ENCODE measurements around the gene FAM13A. TPM values are rescaled to one million over a fixed set of nuclear protein-coding genes. Genes with fewer than 3 reads are reported as not detected.

The FAM13A gene
- total and polyA plus RNA-seq, 9 of the 15 experiments (the other 6 are each of a cell fraction or from before 2014, with no cell fraction given) = 11.3 to 23.3 (median 14.7) TPM

GRCh38 chr4:88998891-88999290 lies 58.1 kb downstream of the FAM13A start (continued):
- TF ChIP-seq HDAC8 (tag; IDR thresholded peaks at IDR 0.05) (no peak), NBN (IDR thresholded peaks at IDR 0.05; ENCODE audit: low read depth) (no peak), ZNF184 (CRISPR knock-in tag; IDR thresholded peaks at IDR 0.05) (no peak), GTF2E2 (tag; IDR thresholded peaks at IDR 0.05) (no peak), SMAD1 (IDR thresholded peaks at IDR 0.05; ENCODE audit: low read depth, low read length, partially characterized antibody) (no peak), ZBTB2 (IDR thresholded peaks at IDR 0.05) (no peak), PHB2 (IDR thresholded peaks at IDR 0.05; ENCODE audit: low read depth) (no peak), RNF219 (CRISPR knock-in tag; IDR thresholded peaks at IDR 0.05) (no peak)

DNA sequence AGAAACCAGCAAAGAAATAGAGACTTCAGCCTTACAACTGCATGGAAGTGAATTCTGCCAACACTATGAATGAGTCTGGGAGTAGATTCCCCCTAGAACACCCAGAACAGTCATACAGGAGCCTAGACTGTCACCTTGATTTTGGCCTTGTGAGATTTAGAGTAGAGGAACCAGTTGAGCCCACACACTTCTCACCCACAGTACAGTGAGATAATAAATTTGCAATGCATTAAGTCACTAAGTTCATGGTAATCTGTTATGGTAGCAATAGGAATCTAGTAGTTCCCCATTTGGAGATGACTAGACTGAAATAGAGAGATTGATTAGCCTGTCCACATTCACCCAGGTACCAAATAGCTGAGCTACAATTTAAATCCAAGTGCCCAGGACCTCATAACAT lies 59.0 kb downstream of the FAM13A start:
- BruUV-seq (replicated peaks) = no TSS peak
- FAIRE-seq = no peak

More for the DNA sequence above, 59.0 kb downstream of the FAM13A start:
- no peak overlapping the region for H3K4me2 ChIP-seq (ENCODE audit: insufficient read depth, low read length)
- no peak overlapping the region for H3K27ac ChIP-seq (ENCODE audit: extremely low read depth, low read depth, low read length)
- ChIA-PET CTCF (ENCODE audit: low intra/inter-chr PET ratio) (no interaction called here), POLR2A (no interaction called here)
- H4K20me1 ChIP-seq (replicated peaks; ENCODE audit: control insufficient read depth, insufficient read depth, low read length) = no peaks in the 10 kb centered on the region
- no peak for DNase-seq (ENCODE audit: extremely low read depth in 1 of 4, low spot score in 3 of 4)
- no peak overlapping the region for H3K4me3 ChIP-seq
- H3K9me1 ChIP-seq (ENCODE audit: control insufficient read depth, insufficient read depth, low read length) = no peaks in the 10 kb centered on the region
- H2AFZ ChIP-seq (ENCODE audit: low read depth, low read length) = no peak overlapping the region
- H3K36me3 ChIP-seq (ENCODE audit: control insufficient read depth, insufficient read depth, low read length) = peaks cover 25% of the 10 kb centered on the region; the same call in 2 of the 3 replicates
- intact Hi-C loops (cut with micrococcal nuclease) = no loop called here
- no peaks in the 10 kb centered on the region for H3K27me3 ChIP-seq (ENCODE audit: control insufficient read depth in 2 of 2, insufficient read depth in 2 of 2, low read length in 2 of 2)
- in situ Hi-C loops (cut with MboI) = no loop called here
- peaks cover 0 to 22% of the 10 kb centered on the region in 2 experiments; a peak in 4 of 5 replicates for H3K4me1 ChIP-seq (replicated peaks in 1 of 2; ENCODE audit: control insufficient read depth in 2 of 2, insufficient read depth in 2 of 2, low read length in 2 of 2)
- H3K9ac ChIP-seq (ENCODE audit: insufficient read depth in 1 of 2, low read depth in 2 of 2, low read length in 2 of 2) = no peak overlapping the region
- ATAC-seq = no peak
- TF ChIP-seq ATF3 (IDR thresholded peaks at IDR 0.05) (no peak), ATF3 (CRISPR knock-in tag; conservative IDR thresholded peaks at IDR 0.05) (no peak), CTBP1 (IDR thresholded peaks at IDR 0.05; ENCODE audit: borderline replicate concordance) (no peak), HMBOX1 (IDR thresholded peaks at IDR 0.05) (0 out of 2 replicates have a peak, but pooled peaks have one; percentile 32), MEIS2 (IDR thresholded peaks at IDR 0.05; ENCODE audit: partially characterized antibody) (peak; percentile 17), SMAD3 (CRISPR knock-in tag; conservative IDR thresholded peaks at IDR 0.05) (no peak)
- peaks cover 5% of the 10 kb centered on the region; the same call in 1 of the 3 replicates for H3K79me2 ChIP-seq (ENCODE audit: control insufficient read depth, insufficient read depth, low read length)
- H3K9me3 ChIP-seq (replicated peaks; ENCODE audit: control insufficient read depth, insufficient read depth, low read depth, low read length) = no peaks in the 10 kb centered on the region

Data from K562 (cell line).